GM21529 (cell line): Measurements from ENCODE around the gene SNTB2.
"Not testable (repeated sequence)": the region's sequence is repeated elsewhere in the genome, so short reads cannot be mapped to it uniquely, and the experiment has no call there.

Experiments
- ATAC-seq: cut with Tn5 transposase; IDR thresholded peaks from one replicate; pipeline ENCODE4 v1.9.1; 2021; ENCODE audit not compliant: unreplicated experiment

Gene SNTB2

DNA sequence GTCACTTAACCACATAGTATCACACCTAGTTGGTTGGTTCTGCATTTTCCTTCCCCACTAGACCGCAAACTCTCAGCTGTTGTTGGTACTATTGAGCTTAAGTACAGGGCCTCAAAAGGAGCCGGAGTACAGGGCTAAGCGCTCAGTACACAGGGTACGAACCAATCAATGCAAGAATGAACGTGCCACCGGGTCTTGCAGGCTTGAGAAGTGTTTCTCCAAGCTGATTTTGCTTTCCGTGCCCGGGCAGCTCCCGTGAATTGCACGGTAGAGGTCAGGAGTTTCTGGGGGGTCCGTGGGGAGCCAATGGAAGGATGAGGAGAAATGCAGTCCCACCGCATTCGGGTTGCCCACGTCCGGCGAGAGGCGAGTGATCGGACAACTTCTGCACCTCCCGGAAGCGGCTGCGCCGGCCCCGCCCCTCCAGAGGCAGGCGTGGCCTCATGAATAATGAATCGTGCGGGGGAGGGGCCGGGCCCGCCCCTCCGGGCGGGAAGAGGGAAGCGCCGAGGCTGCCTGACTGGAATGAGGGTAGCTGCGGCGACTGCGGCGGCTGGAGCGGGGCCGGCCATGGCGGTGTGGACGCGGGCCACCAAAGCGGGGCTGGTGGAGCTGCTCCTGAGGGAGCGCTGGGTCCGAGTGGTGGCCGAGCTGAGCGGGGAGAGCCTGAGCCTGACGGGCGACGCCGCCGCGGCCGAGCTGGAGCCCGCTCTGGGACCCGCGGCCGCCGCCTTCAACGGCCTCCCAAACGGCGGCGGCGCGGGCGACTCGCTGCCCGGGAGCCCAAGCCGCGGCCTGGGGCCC lies at the start of gene SNTB2:
TSS of gene SNTB2 (plus strand) at position 523 of the 804 bp plus-strand sequence. CDS start at position 526, 3 bp downstream.
- peak; percentile 83 for ATAC-seq

DNA sequence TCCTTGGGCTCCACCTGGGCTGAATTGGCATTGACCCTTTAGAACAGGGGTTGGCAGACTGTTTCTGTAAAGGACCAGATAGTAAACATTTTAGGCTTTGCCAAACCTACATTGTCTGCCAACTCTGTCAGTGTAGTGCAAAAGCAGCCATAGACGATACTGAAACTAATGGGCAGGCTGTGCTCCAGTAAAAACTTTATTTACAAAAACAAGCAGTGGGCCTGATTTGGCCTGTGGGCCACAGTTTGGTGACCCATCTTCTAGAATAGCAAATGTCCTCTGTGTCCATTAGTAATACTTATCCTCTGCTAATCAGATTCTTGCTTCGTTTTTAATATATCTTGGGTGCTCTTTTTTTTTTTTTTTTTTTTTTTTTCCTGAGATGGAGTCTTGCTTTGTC lies 48.4 kb upstream of the SNTB2 start:
- no peak for ATAC-seq

DNA sequence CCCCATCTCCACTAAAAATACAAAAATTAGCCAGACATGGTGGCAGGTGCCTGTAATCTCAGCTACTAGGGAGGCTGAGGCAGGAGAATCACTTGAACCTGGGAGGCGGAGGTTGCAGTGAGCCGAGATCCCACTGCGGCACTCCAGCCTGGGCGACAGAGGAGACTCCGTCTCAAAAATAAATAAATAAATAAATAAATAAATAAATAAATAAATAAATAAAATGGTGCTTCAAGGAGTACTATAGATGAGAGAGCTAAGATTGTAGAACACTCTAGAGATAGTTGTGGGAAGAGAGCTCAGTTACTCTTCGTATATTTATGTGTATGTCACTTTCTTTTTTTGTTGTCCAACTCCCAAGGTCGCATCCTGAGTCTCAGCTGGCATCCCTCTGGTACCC lies 47.5 kb upstream of the SNTB2 start:
- ATAC-seq = not testable (repeated sequence)

DNA sequence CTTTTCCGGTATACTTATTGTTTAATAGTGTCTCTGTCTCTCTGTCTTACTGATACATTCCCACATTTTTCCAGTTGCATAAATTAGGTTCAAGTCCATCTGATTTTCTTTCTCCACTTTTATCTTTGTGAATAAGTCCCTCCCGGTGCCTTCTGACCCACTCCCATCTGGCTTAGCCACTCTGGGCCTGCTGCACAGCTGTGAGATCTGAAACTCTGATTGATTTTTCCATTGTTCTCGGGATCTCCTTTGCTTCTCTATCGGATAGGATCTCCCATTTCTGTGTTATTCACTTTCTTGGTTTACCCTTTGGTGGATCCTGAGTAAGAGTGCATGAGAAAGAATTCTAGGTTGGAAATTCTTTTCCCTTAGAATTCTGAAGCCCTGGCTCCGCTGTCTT lies 46.0 kb upstream of the SNTB2 start:
- ATAC-seq = no peak

DNA sequence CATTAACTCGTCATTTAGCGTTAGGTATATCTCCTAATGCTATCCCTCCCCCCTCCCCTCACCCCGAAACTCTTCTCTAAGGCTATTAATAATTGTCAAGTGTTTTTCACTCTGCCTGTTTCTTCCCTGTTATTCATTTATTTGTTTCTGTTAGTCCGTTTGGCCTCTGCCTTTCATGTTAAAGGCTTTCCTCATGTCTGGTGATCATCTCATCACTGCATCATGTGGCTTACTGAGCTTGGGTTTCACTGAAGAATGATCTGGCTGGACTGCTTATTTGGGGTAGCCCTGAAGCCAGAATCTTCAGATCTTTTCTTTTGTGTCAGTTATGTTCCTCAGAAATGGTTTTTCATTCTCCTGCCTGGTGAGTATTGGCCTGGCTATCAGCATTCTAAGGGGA lies 45.0 kb upstream of the SNTB2 start:
- ATAC-seq = no peak

DNA sequence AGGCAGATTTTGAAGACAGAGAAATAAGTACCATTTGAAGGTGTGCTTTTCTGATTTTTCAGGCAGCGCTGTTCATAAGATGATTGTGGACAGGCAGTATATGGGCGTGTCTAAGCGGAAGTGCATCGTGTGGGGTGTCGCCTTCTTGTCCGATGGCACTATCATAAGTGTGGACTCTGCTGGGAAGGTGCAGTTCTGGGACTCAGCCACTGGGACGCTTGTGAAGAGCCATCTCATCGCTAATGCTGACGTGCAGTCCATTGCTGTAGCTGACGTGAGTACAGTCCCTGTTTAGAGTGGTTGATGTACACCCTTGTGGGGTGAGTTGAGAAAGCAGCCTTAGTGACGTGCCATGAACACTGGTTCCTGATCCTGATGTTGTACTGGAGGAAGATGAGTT lies 43.8 kb upstream of the SNTB2 start:
- no peak for ATAC-seq

DNA sequence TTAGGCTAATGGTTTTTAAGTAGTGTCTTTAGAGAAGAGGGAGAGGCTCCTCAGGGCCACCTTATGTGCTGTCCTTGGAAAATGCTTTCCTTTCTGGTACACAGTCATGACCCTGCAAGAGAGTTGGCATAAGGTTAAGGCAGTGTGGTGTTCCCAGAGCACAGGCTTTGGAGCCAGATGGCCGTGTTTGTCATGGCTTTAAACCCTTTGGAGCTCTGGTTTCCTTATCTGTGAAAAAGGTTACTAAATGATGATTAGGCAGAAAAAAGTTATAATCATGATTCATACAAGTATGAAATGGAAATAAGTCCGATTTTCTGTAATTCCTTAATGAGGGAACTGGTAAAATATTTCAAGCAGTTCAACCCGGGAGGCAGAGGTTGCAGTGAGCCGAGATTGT lies 41.3 kb upstream of the SNTB2 start:
- no peak for ATAC-seq

DNA sequence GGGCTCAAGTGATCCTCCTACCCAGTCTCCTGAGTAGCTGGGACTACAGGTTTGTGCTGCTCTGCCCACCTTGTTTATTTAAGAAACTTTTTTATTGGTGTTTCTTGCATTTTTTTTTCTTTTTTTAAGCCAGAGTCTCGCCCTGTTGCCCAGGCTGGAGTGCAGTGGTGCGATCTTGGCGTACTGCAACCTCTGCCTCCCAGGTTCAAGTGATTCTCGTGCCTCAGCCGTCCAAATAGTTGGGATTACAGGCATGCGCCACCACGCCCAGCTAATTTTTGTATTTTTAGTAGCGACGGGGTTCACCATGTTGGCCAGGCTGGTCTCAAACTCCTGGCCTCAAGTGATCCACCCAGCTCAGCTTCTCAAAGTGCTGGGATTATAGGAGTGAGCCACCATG lies 37.3 kb upstream of the SNTB2 start:
- ATAC-seq = not testable (repeated sequence)

DNA sequence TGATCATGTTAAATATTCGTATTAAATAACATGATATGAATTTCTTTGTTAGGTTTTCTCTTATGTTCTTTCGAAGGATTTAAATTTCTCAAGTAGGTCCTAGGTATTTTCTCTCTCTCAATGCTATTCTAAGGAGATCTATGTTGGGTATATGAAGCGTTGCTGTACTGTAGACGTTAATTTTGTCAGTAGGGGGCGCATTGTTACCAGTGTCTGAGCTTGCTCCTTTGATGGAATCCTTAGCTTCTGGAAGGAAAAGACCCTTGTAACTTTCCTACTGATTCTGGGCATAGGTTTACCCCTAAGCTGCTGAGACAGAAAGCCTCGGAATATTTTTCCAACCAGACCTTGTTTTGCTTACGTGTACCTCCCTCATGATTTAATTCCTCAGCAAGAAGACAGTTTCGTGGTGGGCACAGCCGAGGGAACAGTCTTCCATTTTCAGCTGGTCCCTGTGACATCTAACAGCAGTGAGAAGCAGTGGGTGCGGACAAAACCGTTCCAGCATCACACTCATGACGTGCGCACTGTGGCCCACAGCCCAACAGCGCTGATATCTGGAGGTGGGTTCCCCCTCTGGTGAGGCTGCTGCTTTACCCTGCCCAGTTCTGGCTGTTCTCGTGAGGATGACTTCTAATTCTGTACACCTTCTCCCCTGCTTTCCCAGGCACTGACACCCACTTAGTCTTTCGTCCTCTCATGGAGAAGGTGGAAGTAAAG lies 36.7 kb upstream of the SNTB2 start:
- ATAC-seq = no peak

DNA sequence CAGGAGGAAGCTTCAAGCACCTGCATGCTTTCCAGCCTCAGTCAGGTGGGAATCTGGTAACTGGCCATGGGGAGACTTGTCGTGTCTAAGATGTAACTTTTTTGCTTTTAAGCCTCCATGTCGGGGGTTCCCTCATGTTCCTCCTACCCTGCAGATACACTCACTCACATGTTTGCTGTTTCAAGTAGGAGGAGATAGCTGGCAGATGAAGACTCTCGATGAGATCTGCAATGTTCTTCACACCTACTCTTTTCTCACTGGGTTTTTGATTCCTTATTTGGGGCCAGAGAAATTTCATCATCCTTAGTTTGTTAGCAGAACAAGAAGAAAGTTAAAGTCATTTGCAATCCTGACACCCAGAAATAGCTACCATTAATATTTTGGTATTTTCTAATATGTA lies 29.8 kb upstream of the SNTB2 start:
- no peak for ATAC-seq

DNA sequence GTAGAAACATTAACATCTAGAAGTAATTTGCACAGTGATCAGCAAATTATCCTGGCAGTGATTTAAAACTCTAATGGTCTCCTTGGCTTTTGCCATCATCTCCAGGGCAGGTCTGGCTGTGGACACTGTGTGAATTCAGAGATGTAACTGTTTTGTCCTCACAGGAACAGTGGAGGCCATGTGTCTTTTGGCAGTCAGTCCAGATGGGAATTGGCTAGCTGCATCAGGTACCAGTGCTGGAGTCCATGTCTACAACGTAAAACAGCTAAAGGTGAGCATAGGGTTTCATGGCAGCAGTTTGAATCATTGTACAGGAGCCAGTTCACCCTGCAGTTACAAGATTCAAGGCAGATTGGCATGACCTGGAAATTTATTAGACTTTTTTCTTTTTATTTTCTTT lies 26.8 kb upstream of the SNTB2 start:
- ATAC-seq = no peak

DNA sequence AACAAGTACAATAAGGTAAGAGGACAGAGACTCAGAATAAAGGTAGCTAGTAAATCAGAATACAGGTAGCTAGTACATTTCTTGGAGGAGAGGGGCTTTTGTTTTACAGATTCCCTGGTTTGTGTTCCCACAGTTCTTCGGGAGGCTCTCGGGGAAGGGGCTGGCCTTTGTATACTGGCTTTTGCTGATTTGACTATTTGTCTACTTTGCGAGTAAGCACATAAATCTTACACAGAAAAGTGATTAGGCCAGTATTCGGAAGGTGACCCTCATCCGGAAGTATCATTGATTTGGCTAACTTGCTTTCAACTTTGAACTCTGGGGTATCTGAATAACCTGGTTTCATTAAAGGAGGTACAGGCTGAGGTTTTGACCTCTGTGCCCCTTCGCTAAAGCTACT lies 21.4 kb upstream of the SNTB2 start:
- ATAC-seq = no peak

DNA sequence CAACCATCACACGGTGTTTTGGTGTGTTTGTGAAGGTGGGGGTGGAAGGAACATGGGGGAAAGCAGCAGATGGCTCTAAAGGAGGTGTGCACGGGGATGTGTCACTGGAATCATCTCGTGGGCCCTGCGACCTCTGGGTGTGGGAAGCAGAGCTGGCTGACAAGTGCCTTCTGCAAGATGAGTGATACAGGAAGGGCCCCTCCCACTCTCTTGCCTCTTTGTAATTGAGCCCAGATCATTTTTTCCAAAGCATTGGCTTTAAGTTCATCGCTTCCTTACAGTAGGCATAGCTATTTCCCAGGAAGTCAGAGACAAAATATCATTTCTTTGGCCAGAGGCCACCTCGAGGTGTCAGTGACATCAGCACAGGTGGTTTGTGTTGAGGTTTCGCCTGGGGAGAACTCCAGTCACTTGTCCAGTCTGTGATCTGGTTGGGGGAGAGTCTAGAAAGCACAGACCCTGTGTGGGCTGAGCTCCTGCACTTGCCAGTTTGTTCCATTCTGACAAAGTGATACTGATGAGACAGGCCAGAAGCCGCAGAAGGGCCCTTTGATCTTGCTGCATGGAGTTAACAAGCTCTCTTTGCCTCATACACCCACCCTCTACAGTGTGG lies 20.6 kb upstream of the SNTB2 start:
- no peak for ATAC-seq

DNA sequence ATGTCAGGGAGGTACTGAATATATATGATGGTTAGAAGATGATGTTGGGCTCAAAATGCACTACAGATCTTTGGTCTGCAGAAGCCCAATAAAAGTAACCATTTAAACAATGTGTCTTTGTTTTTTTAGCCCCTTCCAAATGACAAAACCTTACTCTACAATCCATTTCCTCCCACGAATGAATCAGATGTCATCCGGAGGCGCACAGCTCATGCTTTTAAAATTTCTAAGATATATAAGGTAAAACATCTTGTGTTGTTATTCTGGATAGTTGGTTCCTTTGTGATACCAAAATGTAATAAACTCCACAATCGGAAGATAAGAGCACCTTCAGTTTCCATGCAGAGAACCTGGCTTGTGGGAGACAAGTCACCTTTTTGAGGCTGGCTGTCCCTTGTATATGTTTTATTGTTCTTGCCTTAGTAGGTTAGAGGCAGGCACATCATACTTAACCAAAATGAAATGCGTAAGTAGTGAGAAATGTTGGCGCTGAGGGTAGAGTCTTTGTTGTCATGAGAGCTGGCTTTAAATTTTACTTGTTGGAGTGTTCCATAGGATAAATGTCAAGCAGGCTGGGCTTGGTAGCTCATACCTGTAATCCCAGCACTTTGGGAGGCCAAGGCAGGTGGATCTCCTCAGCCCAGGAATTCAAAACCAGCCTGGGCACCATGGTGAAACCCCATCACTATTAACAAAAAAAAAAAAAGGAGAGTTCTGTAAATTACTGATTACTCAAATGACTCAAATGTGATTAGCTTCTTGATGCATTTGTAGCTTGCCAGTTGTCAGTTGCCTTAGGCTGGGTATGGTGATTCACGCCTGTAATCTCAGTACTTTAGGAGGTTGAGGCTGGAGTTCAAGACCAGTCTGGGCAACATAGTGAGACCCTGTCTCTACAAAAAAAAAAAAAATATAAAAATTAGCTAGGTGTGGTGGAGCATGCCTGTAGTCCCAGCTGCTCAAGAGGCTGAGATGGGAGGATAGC lies 19.7 kb upstream of the SNTB2 start:
- no peak for ATAC-seq

DNA sequence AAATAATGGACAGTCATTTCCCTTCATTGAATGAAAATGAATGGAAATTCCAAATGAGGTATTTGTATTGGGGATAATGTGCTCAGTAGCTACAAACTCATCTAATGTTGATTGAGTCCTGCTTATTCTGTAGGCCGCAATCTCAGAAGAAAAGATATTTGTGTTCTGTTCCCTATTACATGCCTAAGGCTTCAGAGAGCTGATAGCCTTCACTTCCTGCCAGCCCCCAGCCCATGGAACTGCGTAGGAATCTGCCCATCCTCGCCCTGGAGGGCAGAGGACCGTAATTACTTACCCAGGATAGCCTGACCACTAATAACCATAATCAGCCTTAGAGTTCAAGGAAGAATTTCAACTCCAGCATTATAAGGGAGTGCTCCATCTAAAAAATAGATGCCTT lies 17.9 kb upstream of the SNTB2 start:
- no peak for ATAC-seq

DNA sequence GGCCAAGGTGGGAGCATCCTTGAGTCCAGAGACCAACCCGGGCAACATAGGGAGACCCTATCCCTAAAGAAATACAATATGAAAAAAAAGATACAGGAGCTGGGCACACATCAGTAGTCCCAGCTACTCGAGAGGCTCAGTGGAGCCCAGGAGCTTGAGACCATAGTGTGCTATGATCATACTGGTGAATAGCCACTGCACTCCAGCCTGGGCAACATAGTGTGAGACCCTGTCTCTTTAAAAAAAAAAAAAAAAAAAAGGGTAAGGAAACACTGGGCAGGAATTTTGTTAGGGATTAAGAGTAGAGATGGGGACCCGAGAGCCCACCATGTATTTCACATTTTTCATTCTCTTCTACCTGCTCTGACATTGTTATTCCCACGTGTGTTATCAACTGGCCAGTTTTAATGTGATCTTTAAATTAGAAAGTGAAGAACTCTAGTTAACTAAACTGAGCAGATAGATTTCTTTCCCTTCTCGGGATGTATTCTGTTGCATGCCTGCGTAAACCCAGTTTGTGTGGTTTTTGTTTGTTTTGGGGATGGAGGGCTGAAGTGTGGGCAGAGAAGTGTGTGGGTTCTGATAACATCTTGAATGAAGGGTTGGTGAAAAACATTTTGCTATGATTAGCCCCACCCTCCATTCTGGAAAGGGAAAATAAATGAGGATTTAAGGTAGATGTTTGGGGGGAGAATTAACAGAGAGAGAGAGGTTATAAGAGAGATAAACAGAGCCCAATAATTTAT lies 17.2 kb upstream of the SNTB2 start:
- ATAC-seq = no peak

DNA sequence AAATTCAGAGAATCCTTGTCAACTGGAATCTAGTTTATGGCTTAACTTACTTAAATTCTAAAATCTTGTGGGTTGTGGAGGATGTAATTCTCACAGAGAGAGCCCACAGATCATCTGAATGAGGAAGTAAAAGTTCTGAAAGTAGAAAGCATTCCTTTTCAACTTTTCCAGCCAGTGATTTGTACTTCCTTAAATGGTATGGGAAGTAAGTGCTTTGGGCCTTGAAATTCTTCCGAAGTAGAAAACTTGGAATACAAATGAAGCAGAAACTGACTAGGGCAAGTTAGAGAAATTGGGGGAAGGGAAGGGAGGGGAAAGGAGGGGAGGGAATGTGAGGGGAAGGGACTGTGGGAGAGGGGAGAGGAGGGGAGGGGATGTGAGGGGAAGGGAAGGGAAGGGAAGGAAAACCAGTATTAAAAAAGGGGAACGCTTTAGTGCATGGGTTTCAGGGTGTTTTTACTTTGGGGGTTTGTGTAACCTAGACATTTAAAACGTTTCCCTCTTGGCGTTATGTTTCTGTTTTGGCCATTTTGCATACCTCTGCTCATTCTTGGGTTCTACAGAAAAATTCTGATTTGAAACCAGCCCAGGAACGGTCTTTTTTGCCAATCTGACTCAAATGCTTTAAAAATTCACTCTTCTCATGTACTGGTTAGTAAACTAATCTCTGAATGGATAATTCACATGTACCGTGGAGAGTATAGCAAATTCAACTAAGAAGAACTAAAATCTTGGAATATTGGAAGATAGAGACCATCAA lies 15.5 kb upstream of the SNTB2 start:
- ATAC-seq = no peak

DNA sequence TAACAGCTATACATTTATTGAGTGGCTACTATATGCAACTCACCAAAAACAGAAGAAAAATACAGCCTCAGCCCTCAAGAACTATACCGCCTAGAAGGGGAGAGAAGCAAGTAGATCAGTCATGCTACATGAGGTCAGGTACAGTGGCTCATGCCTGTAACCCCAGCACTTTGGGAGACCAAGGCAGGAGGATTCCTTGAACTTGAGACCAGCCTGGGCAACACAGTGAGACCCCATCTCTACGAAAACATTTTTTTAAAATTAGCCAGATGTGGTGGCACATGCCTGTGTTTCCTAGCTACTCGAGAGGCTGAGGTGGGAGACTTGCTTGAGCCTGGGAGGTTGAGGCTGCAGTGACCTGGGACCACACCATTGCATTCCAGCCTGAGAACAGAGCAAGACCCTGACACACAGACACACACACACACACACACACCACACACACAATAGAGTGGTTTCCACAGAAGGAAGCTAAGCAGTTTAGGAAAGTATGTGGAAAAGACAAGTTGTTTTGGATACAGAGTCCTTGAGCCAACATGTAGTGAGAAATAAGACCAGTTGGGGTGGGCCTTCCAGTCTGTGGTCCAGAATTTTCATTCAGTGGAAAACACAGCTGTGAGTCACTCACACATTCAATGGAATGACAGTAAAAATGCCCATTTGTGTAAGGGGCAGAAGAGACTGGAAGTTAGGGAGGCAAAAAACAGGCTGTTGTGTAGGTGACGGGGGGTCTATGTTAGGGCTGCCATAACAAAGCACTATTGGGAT lies 10.7 kb upstream of the SNTB2 start:
- ATAC-seq = no peak
